GM20000 (cell line): ENCODE data around the gene CAMKMT.

Source experiments
- DNase-seq: peaks from one replicate; pipeline ENCODE4 v3.0.0; 2012; ENCODE audit warnings: low spot score
- TF ChIP-seq, protein P1 (sequence below): IDR thresholded peaks from 2 replicates; pipeline ENCODE4 v1.5.1; 2012; ENCODE audit warnings: mild to moderate bottlenecking, control low read depth; ENCODE audit errors: extremely low read depth, missing control alignments

Gene CAMKMT

GRCh38 chr2:44442019-44442418, 80.3 kb downstream of the CAMKMT start:
- no peak for DNase-seq
- TF ChIP-seq, protein P1, sequence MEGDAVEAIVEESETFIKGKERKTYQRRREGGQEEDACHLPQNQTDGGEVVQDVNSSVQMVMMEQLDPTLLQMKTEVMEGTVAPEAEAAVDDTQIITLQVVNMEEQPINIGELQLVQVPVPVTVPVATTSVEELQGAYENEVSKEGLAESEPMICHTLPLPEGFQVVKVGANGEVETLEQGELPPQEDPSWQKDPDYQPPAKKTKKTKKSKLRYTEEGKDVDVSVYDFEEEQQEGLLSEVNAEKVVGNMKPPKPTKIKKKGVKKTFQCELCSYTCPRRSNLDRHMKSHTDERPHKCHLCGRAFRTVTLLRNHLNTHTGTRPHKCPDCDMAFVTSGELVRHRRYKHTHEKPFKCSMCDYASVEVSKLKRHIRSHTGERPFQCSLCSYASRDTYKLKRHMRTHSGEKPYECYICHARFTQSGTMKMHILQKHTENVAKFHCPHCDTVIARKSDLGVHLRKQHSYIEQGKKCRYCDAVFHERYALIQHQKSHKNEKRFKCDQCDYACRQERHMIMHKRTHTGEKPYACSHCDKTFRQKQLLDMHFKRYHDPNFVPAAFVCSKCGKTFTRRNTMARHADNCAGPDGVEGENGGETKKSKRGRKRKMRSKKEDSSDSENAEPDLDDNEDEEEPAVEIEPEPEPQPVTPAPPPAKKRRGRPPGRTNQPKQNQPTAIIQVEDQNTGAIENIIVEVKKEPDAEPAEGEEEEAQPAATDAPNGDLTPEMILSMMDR: no peak

DNA sequence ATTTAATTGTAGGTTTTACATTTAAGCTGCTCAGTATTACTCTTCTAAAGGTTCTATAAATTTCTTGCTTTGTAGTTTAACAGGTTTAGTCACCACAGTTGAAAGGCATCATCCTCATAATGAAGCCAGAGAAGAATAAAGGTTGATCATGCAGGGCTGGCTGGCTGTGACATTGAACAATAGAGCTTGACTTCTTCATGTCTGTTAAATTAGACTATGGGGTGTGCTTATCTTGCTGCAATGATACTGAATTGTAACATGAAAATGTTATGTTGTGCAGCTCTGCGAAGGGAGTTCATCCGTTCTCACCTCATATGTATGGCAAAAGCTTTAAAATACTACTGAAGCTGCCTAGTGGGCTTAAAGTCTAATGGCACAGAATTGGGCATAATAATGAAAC, 81.8 kb downstream of the CAMKMT start:
- TF ChIP-seq, protein P1: no peak
- DNase-seq: no peak

GRCh38 chr2:44444881-44445280, 83.1 kb downstream of the CAMKMT start:
- TF ChIP-seq, protein P1: no peak
- DNase-seq: no peak

GRCh38 chr2:44448860-44449527, 87.2 kb downstream of the CAMKMT start:
- DNase-seq: no peak
- TF ChIP-seq, protein P1: no peak

DNA sequence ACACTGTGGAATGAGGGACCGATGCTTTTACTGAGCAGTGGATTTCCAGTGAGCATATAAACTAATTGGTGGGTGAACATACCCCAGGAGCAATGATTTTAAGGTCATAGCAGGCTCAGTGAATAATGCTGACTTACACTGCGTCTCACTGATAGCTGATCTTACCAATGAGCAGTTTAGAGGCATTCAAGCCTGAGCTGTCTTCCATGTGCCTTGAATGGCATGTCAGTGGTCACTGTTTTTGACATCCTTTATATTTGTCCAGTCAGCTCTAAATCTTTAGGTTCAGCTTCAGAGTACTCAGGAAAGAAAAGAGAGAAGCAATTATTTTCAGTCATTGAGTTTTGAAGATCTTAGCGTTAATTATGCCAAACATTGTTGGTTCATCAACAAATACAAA, 88.3 kb downstream of the CAMKMT start:
- TF ChIP-seq, protein P1: no peak
- DNase-seq: no peak

DNA sequence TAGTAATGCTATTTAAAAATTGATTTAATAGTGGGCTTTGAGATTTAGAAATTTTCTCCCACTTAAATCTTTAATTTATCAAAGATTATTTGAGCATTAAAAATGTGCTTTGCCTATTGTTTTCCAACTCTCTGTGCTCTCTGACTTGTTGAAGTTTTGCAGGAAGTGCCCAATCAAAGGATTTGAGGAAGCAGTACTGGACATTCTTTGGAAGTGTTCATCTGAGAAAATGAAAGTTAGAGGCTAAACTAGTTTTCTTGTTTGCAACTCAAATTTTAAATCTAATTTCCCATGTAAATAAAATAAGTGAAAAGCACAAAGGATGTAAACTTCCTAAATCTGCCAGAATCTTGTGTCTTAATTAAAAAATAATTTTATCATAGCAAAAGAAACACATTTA, 89.1 kb downstream of the CAMKMT start:
- no peak for DNase-seq
- TF ChIP-seq, protein P1: no peak

DNA sequence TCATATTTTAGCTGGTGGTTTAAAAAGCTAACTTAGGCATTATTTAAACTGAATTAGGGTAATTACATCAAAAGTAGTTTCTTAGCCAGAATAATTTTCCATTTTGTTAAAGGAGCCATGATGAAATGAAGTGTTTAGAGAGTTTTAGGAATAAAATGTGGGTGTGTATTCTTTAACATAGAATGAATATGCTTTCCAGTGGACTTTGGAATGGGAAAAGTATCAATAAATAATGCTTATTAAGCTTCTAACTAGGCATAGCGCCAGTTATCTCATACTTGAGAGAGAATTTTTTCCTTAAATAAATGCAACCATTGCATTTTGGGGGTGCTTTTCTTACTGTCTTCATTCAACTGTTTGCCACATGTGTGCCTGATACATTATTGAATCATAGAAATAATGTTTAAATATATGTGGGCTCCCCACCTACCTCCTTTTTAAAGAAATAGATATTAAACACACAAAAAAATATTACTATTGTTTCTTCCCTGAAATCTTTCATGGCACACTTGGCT, 90.4 kb downstream of the CAMKMT start:
- TF ChIP-seq, protein P1: no peak
- DNase-seq: no peak
